Progenitor cell of endocrine pancreas (in vitro differentiated cells): Measurements from ENCODE around the gene ZNF750. TPM values are rescaled to one million over a fixed set of nuclear protein-coding genes. Genes with fewer than 3 reads are reported as not detected.

Source experiments
- DNase-seq: peaks from one replicate; pipeline ENCODE4 v3.0.0; 2021; ENCODE audit warnings: low spot score; ENCODE audit not compliant: unreplicated experiment
- H3K27ac Mint-ChIP-seq: 2 replicates; pipeline ENCODE4 v1.8.0; 2021; ENCODE audit warnings: mild to moderate bottlenecking, moderate library complexity, mixed read lengths
- H3K27me3 Mint-ChIP-seq: 2 replicates; pipeline ENCODE4 v1.8.0; 2021; ENCODE audit warnings: mixed read lengths
- H3K36me3 Mint-ChIP-seq: 2 replicates; pipeline ENCODE4 v1.8.0; 2022; ENCODE audit warnings: mixed read lengths; ENCODE audit not compliant: insufficient read depth
- H3K4me1 Mint-ChIP-seq: 2 replicates; pipeline ENCODE4 v1.8.0; 2021; ENCODE audit warnings: low read depth, mixed read lengths
- H3K4me3 Mint-ChIP-seq: 2 replicates; pipeline ENCODE4 v1.8.0; 2021; ENCODE audit warnings: low read depth, mild to moderate bottlenecking, moderate library complexity, mixed read lengths
- H3K9me3 Mint-ChIP-seq: 2 replicates; pipeline ENCODE4 v1.8.0; 2021; ENCODE audit warnings: low read depth, mixed read lengths
- total RNA-seq: library from RNA; stranded (reverse); gene quantifications from 2 replicates; pipeline ENCODE4 v1.2.1, GENCODE V29; 2021
- TF ChIP-seq, protein P1 (sequence below): fragments of 200-600 bp; sonication (generic); IDR thresholded peaks from one replicate; pipeline ENCODE4 v1.5.0; 2021; ENCODE audit warnings: antibody characterized with exemption, mild to moderate bottlenecking; ENCODE audit not compliant: unreplicated experiment

ZNF750 gene
- total RNA-seq, 1 donor from 2014 or later: 0.07 TPM

DNA sequence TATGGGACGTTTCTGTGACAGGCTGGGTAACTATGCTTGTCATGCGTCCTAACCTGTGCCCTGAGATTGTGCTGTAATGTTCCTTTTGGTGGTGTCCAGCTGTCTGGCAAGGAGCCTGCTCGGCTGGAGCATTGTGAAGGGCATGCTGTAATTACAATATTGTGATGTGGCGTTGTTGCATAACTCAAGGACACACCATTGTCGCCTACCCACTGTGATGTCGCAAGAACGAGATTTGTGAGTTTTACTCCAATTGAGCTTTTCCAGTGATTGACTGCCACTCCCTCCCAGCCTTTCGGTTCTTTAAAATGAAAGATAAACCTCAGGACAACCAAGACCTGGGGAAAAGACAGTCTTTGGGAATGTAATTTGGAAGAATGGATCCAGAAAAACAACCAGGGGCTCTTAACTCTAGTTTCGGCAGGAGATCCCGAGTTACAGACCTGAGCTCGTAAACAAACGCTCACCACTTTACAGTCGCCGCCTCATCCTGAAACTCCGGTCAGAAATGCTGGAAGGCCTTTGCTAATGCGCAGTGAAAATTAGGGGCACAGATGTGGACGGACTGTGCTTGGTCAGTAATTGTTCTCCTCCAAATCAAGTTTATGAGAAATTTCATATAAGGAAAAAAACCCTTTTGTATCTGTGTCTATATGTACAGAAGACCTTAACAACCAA, 1.3 kb downstream of the ZNF750 start:
- Mint-ChIP-seq H3K36me3 (no peaks in the 10 kb centered on the region), H3K4me3 (no peak overlapping the region), H3K27ac (no peak overlapping the region), H3K4me1 (peaks cover 6% of the 10 kb centered on the region), H3K27me3 (no peaks in the 10 kb centered on the region), H3K9me3 (no peaks in the 10 kb centered on the region)
- no peak for DNase-seq
- TF ChIP-seq, protein P1, sequence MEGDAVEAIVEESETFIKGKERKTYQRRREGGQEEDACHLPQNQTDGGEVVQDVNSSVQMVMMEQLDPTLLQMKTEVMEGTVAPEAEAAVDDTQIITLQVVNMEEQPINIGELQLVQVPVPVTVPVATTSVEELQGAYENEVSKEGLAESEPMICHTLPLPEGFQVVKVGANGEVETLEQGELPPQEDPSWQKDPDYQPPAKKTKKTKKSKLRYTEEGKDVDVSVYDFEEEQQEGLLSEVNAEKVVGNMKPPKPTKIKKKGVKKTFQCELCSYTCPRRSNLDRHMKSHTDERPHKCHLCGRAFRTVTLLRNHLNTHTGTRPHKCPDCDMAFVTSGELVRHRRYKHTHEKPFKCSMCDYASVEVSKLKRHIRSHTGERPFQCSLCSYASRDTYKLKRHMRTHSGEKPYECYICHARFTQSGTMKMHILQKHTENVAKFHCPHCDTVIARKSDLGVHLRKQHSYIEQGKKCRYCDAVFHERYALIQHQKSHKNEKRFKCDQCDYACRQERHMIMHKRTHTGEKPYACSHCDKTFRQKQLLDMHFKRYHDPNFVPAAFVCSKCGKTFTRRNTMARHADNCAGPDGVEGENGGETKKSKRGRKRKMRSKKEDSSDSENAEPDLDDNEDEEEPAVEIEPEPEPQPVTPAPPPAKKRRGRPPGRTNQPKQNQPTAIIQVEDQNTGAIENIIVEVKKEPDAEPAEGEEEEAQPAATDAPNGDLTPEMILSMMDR: no peak

DNA sequence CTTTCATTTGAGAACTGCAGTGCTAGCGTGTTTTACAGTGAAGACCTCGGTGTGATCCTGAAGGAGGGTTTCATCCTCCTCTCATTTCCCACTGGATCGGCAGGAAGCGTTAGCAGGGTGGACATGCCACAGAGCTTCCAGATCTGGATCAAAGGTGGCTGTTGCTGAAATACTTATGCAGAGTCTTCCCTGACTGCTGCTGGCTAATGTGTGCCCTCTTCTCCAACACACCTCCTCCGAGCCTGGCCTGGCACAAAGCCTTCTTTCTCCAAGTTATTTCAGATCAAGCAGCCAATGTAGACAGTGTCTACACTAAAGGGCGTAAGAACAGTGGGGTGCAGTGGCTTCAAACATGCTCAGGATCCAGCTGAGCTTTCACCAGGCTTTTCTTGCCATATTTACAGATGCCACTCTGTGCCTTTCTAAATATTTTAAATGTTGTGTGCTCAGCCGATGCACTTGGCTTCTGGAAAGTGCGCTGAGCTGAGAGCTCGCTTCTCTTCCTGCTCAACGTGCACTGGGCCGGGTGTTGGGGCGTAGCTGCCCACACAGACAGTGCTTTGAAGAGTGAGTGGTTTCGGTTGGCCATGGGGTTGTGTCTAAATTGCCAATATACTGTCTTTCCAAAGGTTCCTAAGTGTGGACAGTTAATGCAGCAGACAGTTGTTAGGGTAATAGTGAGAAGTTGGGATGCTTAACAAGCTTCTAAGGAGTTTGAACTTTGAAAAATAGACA, 2.1 kb downstream of the ZNF750 start:
- H3K4me1 Mint-ChIP-seq: peaks cover 6% of the 10 kb centered on the region
- H3K36me3 Mint-ChIP-seq: peaks cover 4% of the 10 kb centered on the region
- no peak overlapping the region for H3K4me3 Mint-ChIP-seq
- H3K27me3 Mint-ChIP-seq: no peaks in the 10 kb centered on the region
- H3K9me3 Mint-ChIP-seq: no peaks in the 10 kb centered on the region
- TF ChIP-seq, protein P1: no peak
- no peak overlapping the region for H3K27ac Mint-ChIP-seq
- DNase-seq: no peak

DNA sequence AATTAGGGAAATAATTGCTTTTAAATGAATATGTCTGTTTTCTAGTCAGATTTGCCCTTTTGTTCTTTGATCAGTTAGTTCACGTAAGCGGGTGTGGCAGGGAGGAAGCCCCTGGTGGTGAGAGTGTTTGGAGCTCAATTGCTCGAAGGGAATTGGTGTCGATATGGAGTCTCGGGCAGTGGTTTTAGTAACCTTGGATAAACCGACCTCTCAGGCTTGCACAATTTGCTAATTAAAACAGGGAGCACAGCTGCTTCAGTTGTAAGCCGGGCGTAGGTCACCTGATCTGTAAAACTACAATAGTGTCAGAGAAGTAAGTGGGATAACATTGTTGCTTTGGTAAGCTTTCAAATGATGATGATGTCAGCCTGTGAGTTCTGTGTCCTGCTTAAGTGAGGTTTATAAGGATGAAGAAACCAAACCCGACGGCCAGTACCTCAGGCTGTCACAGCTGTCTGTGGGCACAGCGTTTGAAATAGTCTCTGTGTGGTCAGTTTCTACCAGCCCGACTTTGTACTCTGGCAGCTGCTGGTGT, 2.9 kb downstream of the ZNF750 start:
- TF ChIP-seq, protein P1: no peak
- Mint-ChIP-seq H3K4me1 (peaks cover 6% of the 10 kb centered on the region), H3K27ac (no peak overlapping the region), H3K4me3 (no peak overlapping the region), H3K9me3 (no peaks in the 10 kb centered on the region), H3K27me3 (no peaks in the 10 kb centered on the region), H3K36me3 (peaks cover 4% of the 10 kb centered on the region)
- no peak for DNase-seq

DNA sequence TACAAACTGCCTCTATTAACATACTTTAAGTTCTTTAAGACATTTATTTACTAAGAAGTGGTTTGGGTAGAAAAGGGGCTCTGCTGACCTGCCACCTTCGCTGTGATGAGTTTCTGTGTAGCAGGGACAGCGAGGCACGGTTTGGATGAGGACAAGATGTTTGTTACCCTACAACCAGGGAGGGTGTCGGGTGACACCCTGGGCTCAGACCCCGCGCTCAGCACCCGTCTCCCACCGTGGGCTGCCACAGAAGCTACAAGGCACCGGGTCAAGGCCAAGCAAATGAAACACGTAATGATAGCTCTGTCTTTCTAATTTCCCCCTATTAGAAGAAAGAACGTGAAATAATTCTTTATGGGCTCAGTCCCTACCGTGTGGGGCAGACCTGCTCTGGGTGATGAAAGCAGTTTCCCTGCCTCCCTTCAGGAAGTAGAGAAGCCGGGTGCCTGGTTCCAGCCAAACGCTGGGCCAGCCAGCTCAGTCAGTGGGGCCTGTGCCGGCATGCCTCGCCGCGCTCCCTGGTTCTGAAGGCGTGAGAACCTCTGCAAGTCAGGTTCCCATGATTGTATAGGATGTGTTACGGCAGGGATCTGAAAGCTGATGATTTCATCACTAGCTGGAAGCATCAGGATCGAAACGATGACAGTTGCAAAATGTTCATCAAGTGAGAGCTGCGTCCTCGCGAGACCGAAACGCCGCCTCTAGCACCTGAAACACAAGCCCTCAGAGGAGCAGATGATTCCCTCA, 3.9 kb downstream of the ZNF750 start:
- H3K36me3 Mint-ChIP-seq: peaks cover 8% of the 10 kb centered on the region
- H3K9me3 Mint-ChIP-seq: no peaks in the 10 kb centered on the region
- H3K27ac Mint-ChIP-seq: no peak overlapping the region
- H3K27me3 Mint-ChIP-seq: no peaks in the 10 kb centered on the region
- TF ChIP-seq, protein P1: no peak
- no peak for DNase-seq
- H3K4me1 Mint-ChIP-seq: peaks cover 6% of the 10 kb centered on the region
- H3K4me3 Mint-ChIP-seq: no peak overlapping the region

DNA sequence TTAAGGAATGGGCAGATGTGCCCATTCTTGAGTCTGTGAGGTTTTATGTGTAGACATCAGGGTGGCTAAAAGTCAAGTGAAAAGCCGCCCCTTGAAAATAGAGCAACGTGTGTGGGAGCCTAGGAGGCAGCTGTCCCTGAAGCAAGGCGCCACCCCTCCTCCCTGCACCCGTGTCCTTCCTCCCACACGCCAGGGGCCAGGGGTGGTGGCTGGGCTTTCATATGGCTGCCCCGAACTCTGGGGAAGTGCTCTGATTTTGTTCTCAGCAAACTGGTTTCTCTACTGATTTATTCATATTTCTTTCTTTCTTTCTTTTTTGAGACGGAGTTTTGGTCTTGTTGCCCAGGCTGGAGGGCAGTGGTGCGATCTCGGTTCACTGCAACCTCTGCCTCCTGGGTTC, 4.7 kb downstream of the ZNF750 start:
- no peak for DNase-seq
- Mint-ChIP-seq H3K27ac (no peak overlapping the region), H3K9me3 (no peaks in the 10 kb centered on the region), H3K36me3 (peaks cover 8% of the 10 kb centered on the region), H3K27me3 (no peaks in the 10 kb centered on the region), H3K4me3 (no peak overlapping the region), H3K4me1 (peaks cover 5% of the 10 kb centered on the region)
- TF ChIP-seq, protein P1: no peak
